ENCODE results near the gene TTC12. TPM values are rescaled to one million over a fixed set of nuclear protein-coding genes. Genes with fewer than 3 reads are reported as not detected.

TTC12 gene
- total RNA-seq, 1 experiment from 2014 or later = 7.6 TPM

DNA sequence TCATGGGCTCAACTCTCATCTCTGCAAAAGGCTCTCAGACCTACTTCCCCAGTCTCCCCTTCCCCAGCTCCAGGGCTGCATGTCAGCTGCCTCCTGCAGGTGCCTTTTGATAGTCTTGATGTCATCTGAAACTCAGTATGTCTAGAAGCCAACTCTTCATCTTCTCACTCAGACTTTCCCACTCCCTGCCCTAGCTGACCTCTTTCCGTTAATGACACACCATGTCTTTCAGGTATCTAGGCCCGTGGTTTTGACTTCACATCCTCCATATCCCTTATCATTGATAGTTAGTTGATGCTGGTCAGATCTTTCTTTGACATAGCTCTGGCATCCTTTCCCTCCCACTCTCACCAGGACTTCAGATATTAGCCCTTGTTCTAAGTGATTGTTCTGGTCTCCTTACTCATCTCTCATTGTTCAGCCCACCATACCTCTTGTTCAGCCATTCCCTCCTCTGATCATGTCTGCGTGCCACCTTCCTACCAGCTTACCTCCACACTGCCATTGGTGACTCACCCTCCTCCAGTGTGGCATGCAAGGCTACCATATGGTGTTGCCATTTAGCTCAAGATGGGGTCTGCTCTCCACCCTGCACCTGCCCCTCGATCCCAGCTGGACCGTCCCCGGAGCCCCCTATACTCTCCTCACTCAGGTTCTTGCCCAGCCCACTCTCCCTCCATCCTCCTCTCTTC lies 18.4 kb downstream of the TTC12 start:
- Mint-ChIP-seq H3K27me3 (ENCODE audit: low read depth) (no peaks in the 10 kb centered on the region), H3K27ac (no peak overlapping the region), H3K4me1 (no peaks in the 10 kb centered on the region), H3K9me3 (no peaks in the 10 kb centered on the region), H3K4me3 (no peak overlapping the region), H3K36me3 (no peaks in the 10 kb centered on the region)
- ATAC-seq (no peak), DNase-seq (ENCODE audit: low spot score) (no peak)
- TF ChIP-seq NR3C1 (CRISPR knock-in tag; conservative IDR thresholded peaks at IDR 0.05; ENCODE audit: low read depth) (no peak), ZNF423 (CRISPR knock-in tag; IDR thresholded peaks at IDR 0.05) (no peak), IRF2 (CRISPR knock-in tag; IDR thresholded peaks at IDR 0.05; ENCODE audit: borderline replicate concordance, low read depth) (no peak), EMX1 (CRISPR knock-in tag; IDR thresholded peaks at IDR 0.05) (no peak), CREM (CRISPR knock-in tag; IDR thresholded peaks at IDR 0.05) (no peak), NFYB (CRISPR knock-in tag; conservative IDR thresholded peaks at IDR 0.05; ENCODE audit: low read depth) (no peak), SMAD3 (CRISPR knock-in tag; IDR thresholded peaks at IDR 0.05; ENCODE audit: borderline replicate concordance) (no peak), ERG (CRISPR knock-in tag; IDR thresholded peaks at IDR 0.05) (no peak), ZNF121 (CRISPR knock-in tag; IDR thresholded peaks at IDR 0.05) (no peak), MXD4 (CRISPR knock-in tag; IDR thresholded peaks at IDR 0.05; ENCODE audit: borderline replicate concordance) (no peak), MAX (CRISPR knock-in tag; IDR thresholded peaks at IDR 0.05) (no peak), TCF7 (CRISPR knock-in tag; IDR thresholded peaks at IDR 0.05; ENCODE audit: low read depth) (no peak), CBFB (CRISPR knock-in tag; IDR thresholded peaks at IDR 0.05; ENCODE audit: low read depth) (no peak), SMAD4 (CRISPR knock-in tag; IDR thresholded peaks at IDR 0.05) (no peak), ATF1 (CRISPR knock-in tag; IDR thresholded peaks at IDR 0.05) (no peak)
- TF ChIP-seq, protein P1, sequence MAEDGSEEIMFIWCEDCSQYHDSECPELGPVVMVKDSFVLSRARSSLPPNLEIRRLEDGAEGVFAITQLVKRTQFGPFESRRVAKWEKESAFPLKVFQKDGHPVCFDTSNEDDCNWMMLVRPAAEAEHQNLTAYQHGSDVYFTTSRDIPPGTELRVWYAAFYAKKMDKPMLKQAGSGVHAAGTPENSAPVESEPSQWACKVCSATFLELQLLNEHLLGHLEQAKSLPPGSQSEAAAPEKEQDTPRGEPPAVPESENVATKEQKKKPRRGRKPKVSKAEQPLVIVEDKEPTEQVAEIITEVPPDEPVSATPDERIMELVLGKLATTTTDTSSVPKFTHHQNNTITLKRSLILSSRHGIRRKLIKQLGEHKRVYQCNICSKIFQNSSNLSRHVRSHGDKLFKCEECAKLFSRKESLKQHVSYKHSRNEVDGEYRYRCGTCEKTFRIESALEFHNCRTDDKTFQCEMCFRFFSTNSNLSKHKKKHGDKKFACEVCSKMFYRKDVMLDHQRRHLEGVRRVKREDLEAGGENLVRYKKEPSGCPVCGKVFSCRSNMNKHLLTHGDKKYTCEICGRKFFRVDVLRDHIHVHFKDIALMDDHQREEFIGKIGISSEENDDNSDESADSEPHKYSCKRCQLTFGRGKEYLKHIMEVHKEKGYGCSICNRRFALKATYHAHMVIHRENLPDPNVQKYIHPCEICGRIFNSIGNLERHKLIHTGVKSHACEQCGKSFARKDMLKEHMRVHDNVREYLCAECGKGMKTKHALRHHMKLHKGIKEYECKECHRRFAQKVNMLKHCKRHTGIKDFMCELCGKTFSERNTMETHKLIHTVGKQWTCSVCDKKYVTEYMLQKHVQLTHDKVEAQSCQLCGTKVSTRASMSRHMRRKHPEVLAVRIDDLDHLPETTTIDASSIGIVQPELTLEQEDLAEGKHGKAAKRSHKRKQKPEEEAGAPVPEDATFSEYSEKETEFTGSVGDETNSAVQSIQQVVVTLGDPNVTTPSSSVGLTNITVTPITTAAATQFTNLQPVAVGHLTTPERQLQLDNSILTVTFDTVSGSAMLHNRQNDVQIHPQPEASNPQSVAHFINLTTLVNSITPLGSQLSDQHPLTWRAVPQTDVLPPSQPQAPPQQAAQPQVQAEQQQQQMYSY (CRISPR knock-in tag; IDR thresholded peaks at IDR 0.05) = no peak
- POLR2A ChIA-PET = no interaction called here
- CTCF ChIA-PET = interaction anchor here (1.1 kb wide), 1 partner anchor 441 kb away, joined by 3 read pairs; the partner anchor contains the start of gene ZW10

- Mint-ChIP-seq H3K36me3 (no peaks in the 10 kb centered on the region), H3K9me3 (no peaks in the 10 kb centered on the region), H3K4me3 (no peak overlapping the region), H3K27me3 (ENCODE audit: low read depth) (no peaks in the 10 kb centered on the region), H3K4me1 (no peaks in the 10 kb centered on the region), H3K27ac (no peak overlapping the region)
- ATAC-seq = no peak
- DNase-seq (ENCODE audit: low spot score) = no peak
- CTCF ChIA-PET = no interaction called here
- POLR2A ChIA-PET = no interaction called here
- no peak for TF ChIP-seq STAT6 (CRISPR knock-in tag; conservative IDR thresholded peaks at IDR 0.05; ENCODE audit: low read depth)
- no peak for TF ChIP-seq ZNF219 (CRISPR knock-in tag; IDR thresholded peaks at IDR 0.05; ENCODE audit: borderline replicate concordance)
- no peak for TF ChIP-seq ATF6 (CRISPR knock-in tag; IDR thresholded peaks at IDR 0.05)
- no peak for TF ChIP-seq CBFB (CRISPR knock-in tag; IDR thresholded peaks at IDR 0.05; ENCODE audit: low read depth)
- TF ChIP-seq IRF2 (CRISPR knock-in tag; IDR thresholded peaks at IDR 0.05; ENCODE audit: borderline replicate concordance, low read depth) = no peak
- TF ChIP-seq ZNF512 (CRISPR knock-in tag; IDR thresholded peaks at IDR 0.05; ENCODE audit: borderline replicate concordance) = no peak
Measured at GRCh38 chr11:113334183-113334582, 19.8 kb downstream of the TTC12 start.
